Parathyroid adenoma (tissue), 2 donors: Measurements from ENCODE around the gene KIAA0319L.

Experiments used
- H2AFZ ChIP-seq: fragments of 300-600 bp; sonication (generic); one replicate; pipeline ENCODE4 v1.7.0; 2017; ENCODE audit warnings: antibody characterized with exemption, mild to moderate bottlenecking
- H3K27ac ChIP-seq: fragments of 300-600 bp; sonication (generic); one replicate; pipeline ENCODE4 v1.7.0; 2017
- H3K27me3 ChIP-seq: fragments of 300-600 bp; sonication (generic); one replicate; pipeline ENCODE4 v1.7.0; 2017; ENCODE audit warnings: low read length; ENCODE audit not compliant: control insufficient read depth, insufficient read depth
- H3K36me3 ChIP-seq: fragments of 300-600 bp; sonication (generic); one replicate; pipeline ENCODE4 v1.7.0; 2017; ENCODE audit warnings: low read length; ENCODE audit not compliant: control insufficient read depth, insufficient read depth
- H3K4me1 ChIP-seq: fragments of 300-600 bp; sonication (generic); one replicate; pipeline ENCODE4 v1.7.0; 2017; ENCODE audit warnings: control low read depth
- H3K4me2 ChIP-seq: fragments of 300-600 bp; sonication (generic); one replicate; pipeline ENCODE4 v1.7.0; 2017; ENCODE audit warnings: low read length
- H3K4me3 ChIP-seq: fragments of 300-600 bp; sonication (generic); one replicate; pipeline ENCODE4 v1.7.0; 2017; ENCODE audit warnings: low read depth, low read length
- H3K79me2 ChIP-seq: fragments of 300-600 bp; sonication (generic); one replicate; pipeline ENCODE4 v1.7.0; 2017; ENCODE audit warnings: control low read depth
- H3K9ac ChIP-seq: fragments of 300-600 bp; sonication (generic); one replicate; pipeline ENCODE4 v1.7.0; 2017; ENCODE audit warnings: mild to moderate bottlenecking
- H3K9me3 ChIP-seq: fragments of 300-600 bp; sonication (generic); one replicate; pipeline ENCODE4 v1.7.0; 2017; ENCODE audit warnings: low read length; ENCODE audit not compliant: control insufficient read depth
- CTCF ChIP-seq: fragments of 300-600 bp; sonication (generic); IDR thresholded peaks from one replicate; pipeline ENCODE4 v1.7.0; 2017; ENCODE audit warnings: antibody characterized with exemption, mild to moderate bottlenecking
- donor health status: primary hyperparathyroidism.

Gene KIAA0319L

GRCh38 chr1:35434703-35435102, 122.5 kb downstream of the KIAA0319L start:
- no peaks in the 10 kb centered on the region for H3K79me2 ChIP-seq
- no peak overlapping the region for H3K4me3 ChIP-seq
- H3K4me2 ChIP-seq, result no peak overlapping the region
- H2AFZ ChIP-seq, result no peak overlapping the region
- no peak overlapping the region for H3K27ac ChIP-seq
- H3K36me3 ChIP-seq, result no peaks in the 10 kb centered on the region
- no peak overlapping the region for H3K9ac ChIP-seq
- no peak for TF ChIP-seq CTCF
- no peaks in the 10 kb centered on the region for H3K9me3 ChIP-seq
- no peaks in the 10 kb centered on the region for H3K27me3 ChIP-seq
- H3K4me1 ChIP-seq, result peaks cover 2% of the 10 kb centered on the region

GRCh38 chr1:35433714-35434113, 123.5 kb downstream of the KIAA0319L start:
- Histone ChIP-seq H3K36me3 (no peaks in the 10 kb centered on the region), H3K4me1 (peaks cover 2% of the 10 kb centered on the region), H2AFZ (no peak overlapping the region), H3K4me2 (no peak overlapping the region), H3K9me3 (no peaks in the 10 kb centered on the region), H3K27me3 (no peaks in the 10 kb centered on the region), H3K79me2 (no peaks in the 10 kb centered on the region), H3K27ac (no peak overlapping the region), H3K9ac (no peak overlapping the region), H3K4me3 (no peak overlapping the region)
- TF ChIP-seq CTCF, result no peak

GRCh38 chr1:35432231-35432630, 125.0 kb downstream of the KIAA0319L start:
- Histone ChIP-seq H2AFZ (no peak overlapping the region), H3K27me3 (no peaks in the 10 kb centered on the region), H3K9ac (no peak overlapping the region), H3K4me2 (no peak overlapping the region), H3K79me2 (no peaks in the 10 kb centered on the region), H3K4me3 (no peak overlapping the region), H3K36me3 (no peaks in the 10 kb centered on the region), H3K4me1 (no peaks in the 10 kb centered on the region), H3K9me3 (no peaks in the 10 kb centered on the region), H3K27ac (no peak overlapping the region)
- no peak for TF ChIP-seq CTCF

GRCh38 chr1:35431173-35431599, 126.0 kb downstream of the KIAA0319L start:
- H3K27me3 ChIP-seq, result no peaks in the 10 kb centered on the region
- no peak overlapping the region for H3K9ac ChIP-seq
- no peaks in the 10 kb centered on the region for H3K79me2 ChIP-seq
- no peak overlapping the region for H3K4me2 ChIP-seq
- H3K4me1 ChIP-seq, result no peaks in the 10 kb centered on the region
- no peak overlapping the region for H2AFZ ChIP-seq
- H3K4me3 ChIP-seq, result no peak overlapping the region
- no peaks in the 10 kb centered on the region for H3K9me3 ChIP-seq
- no peak overlapping the region for H3K27ac ChIP-seq
- H3K36me3 ChIP-seq, result no peaks in the 10 kb centered on the region
- TF ChIP-seq CTCF, result no peak

GRCh38 chr1:35430762-35431161, 126.4 kb downstream of the KIAA0319L start:
- no peak overlapping the region for H2AFZ ChIP-seq
- no peak overlapping the region for H3K4me2 ChIP-seq
- H3K9ac ChIP-seq, result no peak overlapping the region
- H3K36me3 ChIP-seq, result no peaks in the 10 kb centered on the region
- H3K27ac ChIP-seq, result no peak overlapping the region
- no peak overlapping the region for H3K4me3 ChIP-seq
- no peaks in the 10 kb centered on the region for H3K79me2 ChIP-seq
- H3K9me3 ChIP-seq, result no peaks in the 10 kb centered on the region
- H3K4me1 ChIP-seq, result no peaks in the 10 kb centered on the region
- no peaks in the 10 kb centered on the region for H3K27me3 ChIP-seq
- no peak for TF ChIP-seq CTCF
